H1 (cell line): ENCODE data around the gene IVNS1ABP.

ENCODE experiments used
- GABPA ChIP-seq: IDR thresholded peaks from 2 replicates; pipeline ENCODE4 v1.6.1; 2011; ENCODE audit warnings: mild to moderate bottlenecking, low read length, moderate library complexity, borderline replicate concordance; ENCODE audit not compliant: insufficient read depth
- KDM5A ChIP-seq: fragments of 200-600 bp; IDR thresholded peaks from 2 replicates; pipeline ENCODE4 v1.7.1; 2012; ENCODE audit warnings: mild to moderate bottlenecking, low read length, inconsistent platforms, mixed read lengths
- POLR2AphosphoS5 ChIP-seq: IDR thresholded peaks from 2 replicates; pipeline ENCODE4 v1.6.1; 2011; ENCODE audit warnings: low read depth, low read length
- SP1 ChIP-seq: IDR thresholded peaks from 2 replicates; pipeline ENCODE4 v1.6.1; 2011; ENCODE audit warnings: low read depth, low read length
- TF ChIP-seq, protein P1 (sequence below), 3 experiments: IDR thresholded peaks; 1 replicate in 2 of 3; 2 replicates in 1 of 3; pipeline versions ENCODE4 v1.5.1 to v1.6.1; 2011; ENCODE audit warnings: low read length in 3 of 3, mild to moderate bottlenecking in 3 of 3, inconsistent platforms in 2 of 3, low read depth in 1 of 3, moderate library complexity in 1 of 3; ENCODE audit not compliant: insufficient read depth in 1 of 3; ENCODE audit errors: control extremely low read depth in 1 of 3

- TF ChIP-seq, protein P1, sequence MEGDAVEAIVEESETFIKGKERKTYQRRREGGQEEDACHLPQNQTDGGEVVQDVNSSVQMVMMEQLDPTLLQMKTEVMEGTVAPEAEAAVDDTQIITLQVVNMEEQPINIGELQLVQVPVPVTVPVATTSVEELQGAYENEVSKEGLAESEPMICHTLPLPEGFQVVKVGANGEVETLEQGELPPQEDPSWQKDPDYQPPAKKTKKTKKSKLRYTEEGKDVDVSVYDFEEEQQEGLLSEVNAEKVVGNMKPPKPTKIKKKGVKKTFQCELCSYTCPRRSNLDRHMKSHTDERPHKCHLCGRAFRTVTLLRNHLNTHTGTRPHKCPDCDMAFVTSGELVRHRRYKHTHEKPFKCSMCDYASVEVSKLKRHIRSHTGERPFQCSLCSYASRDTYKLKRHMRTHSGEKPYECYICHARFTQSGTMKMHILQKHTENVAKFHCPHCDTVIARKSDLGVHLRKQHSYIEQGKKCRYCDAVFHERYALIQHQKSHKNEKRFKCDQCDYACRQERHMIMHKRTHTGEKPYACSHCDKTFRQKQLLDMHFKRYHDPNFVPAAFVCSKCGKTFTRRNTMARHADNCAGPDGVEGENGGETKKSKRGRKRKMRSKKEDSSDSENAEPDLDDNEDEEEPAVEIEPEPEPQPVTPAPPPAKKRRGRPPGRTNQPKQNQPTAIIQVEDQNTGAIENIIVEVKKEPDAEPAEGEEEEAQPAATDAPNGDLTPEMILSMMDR (IDR thresholded peaks at IDR 0.05; ENCODE audit: control extremely low read depth in 1 of 3, insufficient read depth in 1 of 3, low read depth in 1 of 3, low read length in 3 of 3): no peak
- TF ChIP-seq SP1 (no peak), KDM5A (no peak), POLR2AphosphoS5 (no peak), GABPA (no peak)
Observed at GRCh38 chr1:185263292-185263691, 53.8 kb downstream of the IVNS1ABP start.
